HCT116 (cell line): ENCODE data around the gene SFXN4. TPM values are rescaled to one million over a fixed set of nuclear protein-coding genes. Genes with fewer than 3 reads are reported as not detected.

Source experiments
- ATAC-seq: fragments of 200-7000 bp; cut with Tn5 transposase; 2 replicates; pipeline ENCODE4 v1.9.1; 2020; ENCODE audit warnings: mild to moderate bottlenecking, moderate library complexity
- BruUV-seq: library from RNA; stranded (reverse); fragments of 400-500 nt; replicated peaks from 2 replicates; lab custom pipeline; 2021; lab: Mats Ljungman, UMichigan
- CTCF ChIA-PET: fragments of 300-600 bp; sonication (Branson Sonifier 250); formaldehyde crosslinking; loops from one replicate; lab custom pipeline; 2021; ENCODE audit warnings: antibody characterized with exemption; lab: Charles Lee
- POLR2A ChIA-PET: fragments of 300-600, 350-600 bp; sonication (Branson Sonifier 250); formaldehyde crosslinking; loops from one replicate; lab custom pipeline; 2021; ENCODE audit warnings: antibody characterized with exemption; lab: Charles Lee
- RAD21 ChIA-PET, 2 experiments: fragments of 300-600 bp; sonication (Branson Sonifier 250); formaldehyde crosslinking; loops; one replicate each; lab custom pipeline; 2023; ENCODE audit warnings: low total read pairs in 2 of 2; ENCODE audit not compliant: uncharacterized antibody in 2 of 2, unreplicated experiment in 2 of 2, low non-redundant PET in 1 of 2; lab: Charles Lee
- DNase-seq: peaks from one replicate; pipeline ENCODE4 v3.0.0-alpha.2; 2010; ENCODE audit warnings: low read depth, low spot score
- H2AFZ ChIP-seq: fragments of 200-600 bp; shearing (Covaris generic), sonication (generic); 2 replicates; pipeline ENCODE4 v1.6.1; 2017; ENCODE audit warnings: low read depth, mixed run types, mixed read lengths, antibody characterized with exemption, low read length; ENCODE audit not compliant: poor library complexity, severe bottlenecking
- H3K27ac ChIP-seq: 2 replicates; pipeline ENCODE4 v1.5.1; 2012; ENCODE audit warnings: low read depth, low read length
- H3K27me3 ChIP-seq: fragments of 200-600 bp; sonication (generic); 2 replicates; pipeline ENCODE4 v1.6.1; 2016; ENCODE audit warnings: mixed run types, low read length, mixed read lengths; ENCODE audit not compliant: insufficient read depth
- H3K36me3 ChIP-seq, 2 experiments: fragments of 200-500 bp in 1 of 2; fragments of 200-600 bp in 1 of 2; sonication (Bioruptor generic) in 1 of 2; sonication (generic) in 1 of 2; 2 replicates each; pipeline versions ENCODE4 v1.5.1 to v1.6.1; 2014 to 2016; ENCODE audit warnings: low read length in 2 of 2, inconsistent platforms in 1 of 2, mixed read lengths in 1 of 2, mixed run types in 1 of 2; ENCODE audit not compliant: insufficient read depth in 2 of 2, control insufficient read depth in 1 of 2
- H3K4me1 ChIP-seq, 2 experiments: fragments of 200-600 bp in 1 of 2; sonication (generic) in 1 of 2; 2 replicates each; pipeline versions ENCODE4 v1.5.1 to v1.6.1; 2012 to 2017; ENCODE audit warnings: low read length in 2 of 2, inconsistent platforms in 1 of 2, mild to moderate bottlenecking in 1 of 2, mixed read lengths in 1 of 2, mixed run types in 1 of 2, moderate library complexity in 1 of 2; ENCODE audit not compliant: insufficient read depth in 2 of 2, control insufficient read depth in 1 of 2
- H3K4me2 ChIP-seq: fragments of 200-600 bp; sonication (generic); 2 replicates; pipeline ENCODE4 v1.6.1; 2017; ENCODE audit warnings: mixed run types, low read length, mixed read lengths
- H3K4me3 ChIP-seq, 2 experiments: fragments of 200-600 bp in 1 of 2; sonication (generic) in 1 of 2; replicated peaks in 1 of 2; 2 replicates each; pipeline ENCODE4 v1.5.1; 2011 to 2016; ENCODE audit warnings: low read length in 2 of 2, control low read depth in 1 of 2, low read depth in 1 of 2, mild to moderate bottlenecking in 1 of 2, mixed read lengths in 1 of 2, mixed run types in 1 of 2
- H3K79me2 ChIP-seq: fragments of 200-600 bp; sonication (generic); 2 replicates; pipeline ENCODE4 v1.6.1; 2017; ENCODE audit warnings: mild to moderate bottlenecking, mixed run types, low read length, moderate library complexity, mixed read lengths; ENCODE audit not compliant: insufficient read depth
- H3K9ac ChIP-seq: fragments of 200-600 bp; sonication (generic); 2 replicates; pipeline ENCODE4 v1.6.1; 2016; ENCODE audit warnings: low read length, mixed read lengths
- H3K9me2 ChIP-seq: fragments of 200-600 bp; sonication (generic), shearing (Covaris generic); 2 replicates; pipeline ENCODE4 v1.6.1; 2017; ENCODE audit warnings: mixed run types, mild to moderate bottlenecking, moderate library complexity; ENCODE audit not compliant: insufficient read depth
- H3K9me3 ChIP-seq, 2 experiments: fragments of 200-500 bp in 1 of 2; fragments of 200-600 bp in 1 of 2; sonication (Bioruptor generic) in 1 of 2; sonication (generic) in 1 of 2; 2 replicates each; pipeline ENCODE4 v1.6.1; 2014 to 2017; ENCODE audit warnings: low read length in 2 of 2, mixed read lengths in 2 of 2, inconsistent platforms in 1 of 2, low read depth in 1 of 2, mild to moderate bottlenecking in 1 of 2, mixed run types in 1 of 2, moderate library complexity in 1 of 2; ENCODE audit not compliant: control insufficient read depth in 1 of 2, insufficient read depth in 1 of 2
- H4K20me1 ChIP-seq: fragments of 200-600 bp; sonication (generic), shearing (Covaris generic); 2 replicates; pipeline ENCODE4 v1.6.1; 2017; ENCODE audit warnings: mixed run types, mild to moderate bottlenecking, moderate library complexity; ENCODE audit not compliant: insufficient read depth
- ATF3 ChIP-seq: IDR thresholded peaks from 2 replicates; pipeline ENCODE4 v1.6.1; 2012
- CBX3 ChIP-seq: IDR thresholded peaks from 2 replicates; pipeline ENCODE4 v1.6.1; 2012; ENCODE audit warnings: low read depth
- CEBPB ChIP-seq: IDR thresholded peaks from 2 replicates; pipeline ENCODE4 v1.6.1; 2012; ENCODE audit warnings: low read depth
- CTCF ChIP-seq, 3 experiments: fragments of 200-600 bp in 1 of 3; sonication (generic) in 1 of 3; IDR thresholded peaks in 2 of 3; conservative IDR thresholded peaks in 1 of 3; 2 replicates each; pipeline ENCODE4 v1.5.1; 2012 to 2017; ENCODE audit warnings: low read depth in 2 of 3, low read length in 2 of 3, antibody characterized with exemption in 1 of 3, borderline replicate concordance in 1 of 3, control low read depth in 1 of 3, mild to moderate bottlenecking in 1 of 3, mixed read lengths in 1 of 3, mixed run types in 1 of 3, moderate library complexity in 1 of 3; ENCODE audit not compliant: insufficient read depth in 1 of 3
- EGR1 ChIP-seq: IDR thresholded peaks from 2 replicates; pipeline ENCODE4 v1.6.1; 2012; ENCODE audit warnings: low read depth
- EZH2 ChIP-seq: fragments of 200-600 bp; sonication (generic); IDR thresholded peaks from 2 replicates; pipeline ENCODE4 v1.6.1; 2017; ENCODE audit warnings: antibody characterized with exemption, mixed run types
- EZH2phosphoT487 ChIP-seq: fragments of 200-600 bp; IDR thresholded peaks from 2 replicates; pipeline ENCODE4 v1.6.1; 2018; ENCODE audit warnings: antibody characterized with exemption, borderline replicate concordance
- JUND ChIP-seq: IDR thresholded peaks from 2 replicates; pipeline ENCODE4 v1.6.1; 2012
- MAX ChIP-seq: IDR thresholded peaks from 2 replicates; pipeline ENCODE4 v1.6.1; 2012
- POLR2AphosphoS5 ChIP-seq: IDR thresholded peaks from 2 replicates; pipeline ENCODE4 v1.6.1; 2011; ENCODE audit warnings: mild to moderate bottlenecking, low read depth, low read length, moderate library complexity
- SIN3A ChIP-seq: IDR thresholded peaks from 2 replicates; pipeline ENCODE4 v1.6.1; 2012; ENCODE audit warnings: low read depth
- SP1 ChIP-seq: IDR thresholded peaks from 2 replicates; pipeline ENCODE4 v1.6.1; 2012; ENCODE audit warnings: low read depth
- SRF ChIP-seq: IDR thresholded peaks from 2 replicates; pipeline ENCODE4 v1.6.1; 2012; ENCODE audit warnings: low read depth
- YY1 ChIP-seq: IDR thresholded peaks from 2 replicates; pipeline ENCODE4 v1.6.1; 2011; ENCODE audit warnings: low read length, low read depth, moderate library complexity, mild to moderate bottlenecking; ENCODE audit not compliant: insufficient replicate concordance; ENCODE audit errors: extremely low read depth
- ZFX ChIP-seq: fragments of 450-650 bp; IDR thresholded peaks from 2 replicates; pipeline ENCODE4 v1.6.1; 2017
- intact Hi-C: fragments of 100-400 bp; cut with micrococcal nuclease; formaldehyde crosslinking; loops from 2 replicates; pipeline ENCODE4 v1.10.0; 2022
- total RNA-seq: library from RNA; stranded (reverse); gene quantifications from one replicate; pipeline ENCODE4 v1.2.1, GENCODE V29; 2021; ENCODE audit not compliant: unreplicated experiment
- TF ChIP-seq, protein P1 (sequence below): IDR thresholded peaks from 2 replicates; pipeline ENCODE4 v1.6.1; 2012; ENCODE audit warnings: low read depth
- TF ChIP-seq, protein P2 (sequence below): IDR thresholded peaks from 2 replicates; pipeline ENCODE4 v1.6.1; 2011; ENCODE audit warnings: mild to moderate bottlenecking, low read length, moderate library complexity; ENCODE audit not compliant: insufficient replicate concordance; ENCODE audit errors: extremely low read depth

SFXN4 gene
- total RNA-seq, 1 experiment from 2014 or later = 58.2 TPM

GRCh38 chr10:119132521-119133345 is 32.8 kb downstream of the SFXN4 start:
- H2AFZ ChIP-seq = no peak overlapping the region
- ChIA-PET POLR2A (no interaction called here), RAD21 (no interaction called here), CTCF (no interaction called here)
- TF ChIP-seq MAX = no peak
- no peak for TF ChIP-seq CTCF (IDR thresholded peaks at IDR 0.05 in 2 of 3, conservative IDR thresholded peaks at IDR 0.05 in 1 of 3; ENCODE audit: borderline replicate concordance in 1 of 3, insufficient read depth in 1 of 3, low read depth in 2 of 3, low read length in 2 of 3)
- TF ChIP-seq ATF3 = no peak
- TF ChIP-seq, protein P1, sequence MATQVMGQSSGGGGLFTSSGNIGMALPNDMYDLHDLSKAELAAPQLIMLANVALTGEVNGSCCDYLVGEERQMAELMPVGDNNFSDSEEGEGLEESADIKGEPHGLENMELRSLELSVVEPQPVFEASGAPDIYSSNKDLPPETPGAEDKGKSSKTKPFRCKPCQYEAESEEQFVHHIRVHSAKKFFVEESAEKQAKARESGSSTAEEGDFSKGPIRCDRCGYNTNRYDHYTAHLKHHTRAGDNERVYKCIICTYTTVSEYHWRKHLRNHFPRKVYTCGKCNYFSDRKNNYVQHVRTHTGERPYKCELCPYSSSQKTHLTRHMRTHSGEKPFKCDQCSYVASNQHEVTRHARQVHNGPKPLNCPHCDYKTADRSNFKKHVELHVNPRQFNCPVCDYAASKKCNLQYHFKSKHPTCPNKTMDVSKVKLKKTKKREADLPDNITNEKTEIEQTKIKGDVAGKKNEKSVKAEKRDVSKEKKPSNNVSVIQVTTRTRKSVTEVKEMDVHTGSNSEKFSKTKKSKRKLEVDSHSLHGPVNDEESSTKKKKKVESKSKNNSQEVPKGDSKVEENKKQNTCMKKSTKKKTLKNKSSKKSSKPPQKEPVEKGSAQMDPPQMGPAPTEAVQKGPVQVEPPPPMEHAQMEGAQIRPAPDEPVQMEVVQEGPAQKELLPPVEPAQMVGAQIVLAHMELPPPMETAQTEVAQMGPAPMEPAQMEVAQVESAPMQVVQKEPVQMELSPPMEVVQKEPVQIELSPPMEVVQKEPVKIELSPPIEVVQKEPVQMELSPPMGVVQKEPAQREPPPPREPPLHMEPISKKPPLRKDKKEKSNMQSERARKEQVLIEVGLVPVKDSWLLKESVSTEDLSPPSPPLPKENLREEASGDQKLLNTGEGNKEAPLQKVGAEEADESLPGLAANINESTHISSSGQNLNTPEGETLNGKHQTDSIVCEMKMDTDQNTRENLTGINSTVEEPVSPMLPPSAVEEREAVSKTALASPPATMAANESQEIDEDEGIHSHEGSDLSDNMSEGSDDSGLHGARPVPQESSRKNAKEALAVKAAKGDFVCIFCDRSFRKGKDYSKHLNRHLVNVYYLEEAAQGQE = no peak
- no peak for TF ChIP-seq SRF
- no peak for TF ChIP-seq ZFX
- TF ChIP-seq EZH2 = no peak
- no peak for TF ChIP-seq CBX3
- TF ChIP-seq POLR2AphosphoS5 = no peak
- no peak for TF ChIP-seq YY1
- TF ChIP-seq SIN3A = no peak
- TF ChIP-seq, protein P2, sequence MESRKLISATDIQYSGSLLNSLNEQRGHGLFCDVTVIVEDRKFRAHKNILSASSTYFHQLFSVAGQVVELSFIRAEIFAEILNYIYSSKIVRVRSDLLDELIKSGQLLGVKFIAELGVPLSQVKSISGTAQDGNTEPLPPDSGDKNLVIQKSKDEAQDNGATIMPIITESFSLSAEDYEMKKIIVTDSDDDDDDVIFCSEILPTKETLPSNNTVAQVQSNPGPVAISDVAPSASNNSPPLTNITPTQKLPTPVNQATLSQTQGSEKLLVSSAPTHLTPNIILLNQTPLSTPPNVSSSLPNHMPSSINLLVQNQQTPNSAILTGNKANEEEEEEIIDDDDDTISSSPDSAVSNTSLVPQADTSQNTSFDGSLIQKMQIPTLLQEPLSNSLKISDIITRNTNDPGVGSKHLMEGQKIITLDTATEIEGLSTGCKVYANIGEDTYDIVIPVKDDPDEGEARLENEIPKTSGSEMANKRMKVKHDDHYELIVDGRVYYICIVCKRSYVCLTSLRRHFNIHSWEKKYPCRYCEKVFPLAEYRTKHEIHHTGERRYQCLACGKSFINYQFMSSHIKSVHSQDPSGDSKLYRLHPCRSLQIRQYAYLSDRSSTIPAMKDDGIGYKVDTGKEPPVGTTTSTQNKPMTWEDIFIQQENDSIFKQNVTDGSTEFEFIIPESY = no peak
- TF ChIP-seq CEBPB = no peak
- TF ChIP-seq JUND = no peak
- TF ChIP-seq SP1 = no peak
- TF ChIP-seq EGR1 = no peak
- no peak for TF ChIP-seq EZH2phosphoT487
- BruUV-seq = no TSS peak
- no peaks in the 10 kb centered on the region for H3K27me3 ChIP-seq
- H3K79me2 ChIP-seq = no peaks in the 10 kb centered on the region
- peaks cover 16 to 25% of the 10 kb centered on the region in 2 experiments for H3K36me3 ChIP-seq
- ATAC-seq (no peak; the same call in 1 of the 2 replicates), DNase-seq (no peak)
- peaks cover 0 to 6% of the 10 kb centered on the region in 2 experiments; a peak in 1 of 4 replicates for H3K4me1 ChIP-seq
- H4K20me1 ChIP-seq = no peaks in the 10 kb centered on the region
- no peak overlapping the region for H3K4me3 ChIP-seq
- H3K27ac ChIP-seq = no peak overlapping the region
- no peaks in the 10 kb centered on the region for H3K9me2 ChIP-seq
- no peak overlapping the region for H3K9ac ChIP-seq
- H3K9me3 ChIP-seq = no peaks in the 10 kb centered on the region
- no peak overlapping the region for H3K4me2 ChIP-seq
- intact Hi-C loops = no loop called here
